GM18526 (cell line): ENCODE measurements around the gene GPBP1L1.

ENCODE experiments used
- POLR2A ChIP-seq: IDR thresholded peaks from 3 replicates; pipeline ENCODE4 v1.6.1; 2011; ENCODE audit not compliant: insufficient read length; ENCODE audit errors: extremely low read depth

Gene GPBP1L1

GRCh38 chr1:45686288-45687013 is at the start of gene GPBP1L1:
GPBP1L1 (minus strand) TSS chr1:45686533; CDS start chr1:45659087, 27,446 bp downstream.
- peak; percentile 82 for TF ChIP-seq POLR2A

GRCh38 chr1:45730780-45731319 is 44.5 kb upstream of the GPBP1L1 start:
- TF ChIP-seq POLR2A = no peak

GRCh38 chr1:45730075-45730779 is 43.9 kb upstream of the GPBP1L1 start:
- TF ChIP-seq POLR2A = no peak

GRCh38 chr1:45723248-45723930 is 37.1 kb upstream of the GPBP1L1 start:
- no peak for TF ChIP-seq POLR2A

- no peak for TF ChIP-seq POLR2A
These were observed 36.5 kb upstream of the GPBP1L1 start for GRCh38 chr1:45722809-45723208.

- no peak for TF ChIP-seq POLR2A
These were observed 34.9 kb upstream of the GPBP1L1 start for GRCh38 chr1:45721207-45721606.

- TF ChIP-seq POLR2A = no peak
These were observed 32.0 kb upstream of the GPBP1L1 start for GRCh38 chr1:45718289-45718688.

GRCh38 chr1:45716700-45717099 is 30.4 kb upstream of the GPBP1L1 start:
- no peak for TF ChIP-seq POLR2A

GRCh38 chr1:45713711-45714110 is 27.4 kb upstream of the GPBP1L1 start:
- TF ChIP-seq POLR2A = no peak

- TF ChIP-seq POLR2A = no peak
These were observed 18.3 kb upstream of the GPBP1L1 start for GRCh38 chr1:45704637-45705036.

- TF ChIP-seq POLR2A = no peak
These were observed 8.5 kb upstream of the GPBP1L1 start for GRCh38 chr1:45694823-45695222.

GRCh38 chr1:45687754-45688740 is 1.7 kb upstream of the GPBP1L1 start, which contains the start of gene TMEM69:
TMEM69 (plus strand) TSS chr1:45688181; CDS start chr1:45691069, 2,888 bp downstream.
- peak; percentile 68 for TF ChIP-seq POLR2A

GRCh38 chr1:45687014-45687753 is 851 bp upstream of the GPBP1L1 start:
- peak; percentile 98 for TF ChIP-seq POLR2A

- no peak for TF ChIP-seq POLR2A
These were observed 382 bp downstream of the GPBP1L1 start for GRCh38 chr1:45686015-45686287.
